Stimulated activated CD4-positive, alpha-beta T cell treated with anti-CD3 and anti-CD28 coated beads, Interleukin-1b, Interleukin-23, amount 100 ng/mL, for 4 hours (primary cell): ENCODE results near the gene LBP.
"Not testable (repeated sequence)": the region's sequence is repeated elsewhere in the genome, so short reads cannot be mapped to it uniquely, and the experiment has no call there.

Source experiments
- DNase-seq, 2 donors: peaks; one replicate each; pipeline ENCODE4 v3.0.0-alpha.2; 2020; ENCODE audit warnings: low read depth in 2 of 2

The LBP gene

GRCh38 chr20:38346247-38346651 is at the start of gene LBP:
LBP (plus strand) TSS chr20:38346482; CDS start chr20:38346517, 35 bp downstream.
- DNase-seq, result no peak

- DNase-seq, result no peak
Observed at GRCh38 chr20:38297916-38298674, 48.2 kb upstream of the LBP start.

GRCh38 chr20:38298768-38299288 is 47.5 kb upstream of the LBP start:
- DNase-seq, result no peak

GRCh38 chr20:38299963-38300362 is 46.3 kb upstream of the LBP start:
- no peak for DNase-seq

GRCh38 chr20:38300438-38300837 is 45.8 kb upstream of the LBP start:
- no peak for DNase-seq

- DNase-seq, result no peak
Observed at GRCh38 chr20:38301309-38301708, 45.0 kb upstream of the LBP start.

GRCh38 chr20:38302786-38303185 is 43.5 kb upstream of the LBP start:
- DNase-seq, result no peak

- no peak for DNase-seq
Observed at GRCh38 chr20:38303908-38304379, 42.3 kb upstream of the LBP start, which contains the start of gene BPI. BPI (plus strand) TSS chr20:38304156; CDS start chr20:38304224, 68 bp downstream.

- DNase-seq, result no peak
Observed at GRCh38 chr20:38304845-38305447, 41.3 kb upstream of the LBP start.

GRCh38 chr20:38305541-38305940 is 40.7 kb upstream of the LBP start:
- no peak for DNase-seq

- DNase-seq, result no peak
Observed at GRCh38 chr20:38306379-38306778, 39.9 kb upstream of the LBP start.

- no peak for DNase-seq
Observed at GRCh38 chr20:38307371-38308046, 38.8 kb upstream of the LBP start.

GRCh38 chr20:38308047-38308438 is 38.2 kb upstream of the LBP start:
- no peak for DNase-seq

- no peak for DNase-seq
Observed at GRCh38 chr20:38308447-38308846, 37.8 kb upstream of the LBP start.

GRCh38 chr20:38311091-38311490 is 35.2 kb upstream of the LBP start:
- DNase-seq, result no peak

GRCh38 chr20:38311491-38311890 is 34.8 kb upstream of the LBP start:
- DNase-seq, result no peak

GRCh38 chr20:38313676-38314075 is 32.6 kb upstream of the LBP start:
- DNase-seq, result no peak

- not testable (repeated sequence) for DNase-seq
Observed at GRCh38 chr20:38314350-38314749, 31.9 kb upstream of the LBP start.

- DNase-seq, result no peak
Observed at GRCh38 chr20:38315290-38315966, 30.9 kb upstream of the LBP start.

- no peak for DNase-seq
Observed at GRCh38 chr20:38316341-38316740, 29.9 kb upstream of the LBP start.

GRCh38 chr20:38317422-38317821 is 28.9 kb upstream of the LBP start:
- no peak for DNase-seq

- DNase-seq, result no peak
Observed at GRCh38 chr20:38320221-38320620, 26.1 kb upstream of the LBP start.
